Testis (tissue), 3 donors: Measurements from ENCODE around the gene C2orf92. TPM values are rescaled to one million over a fixed set of nuclear protein-coding genes. Genes with fewer than 3 reads are reported as not detected.

Experiments used
- DNase-seq: peaks from one replicate; pipeline ENCODE4 v3.0.0-alpha.2; 2019
- H3K27ac ChIP-seq, 2 donors: fragments of 200-600 bp; sonication (generic); one replicate each; pipeline ENCODE4 v1.5.1; 2019
- H3K27me3 ChIP-seq: fragments of 200-600 bp; sonication (generic); one replicate; pipeline ENCODE4 v1.5.1; 2019
- H3K36me3 ChIP-seq: fragments of 200-600 bp; sonication (generic); one replicate; pipeline ENCODE4 v1.5.1; 2017; ENCODE audit warnings: low read depth; ENCODE audit errors: missing control alignments
- H3K4me1 ChIP-seq: fragments of 200-600 bp; sonication (generic); one replicate; pipeline ENCODE4 v1.5.1; 2019
- H3K4me3 ChIP-seq, 2 donors: fragments of 200-600 bp; sonication (generic); one replicate each; pipeline ENCODE4 v1.5.1; 2017 to 2019
- H3K9me3 ChIP-seq: fragments of 200-600 bp; sonication (generic); one replicate; pipeline ENCODE4 v1.5.1; 2017
- POLR2A ChIP-seq: fragments of 450-650 bp; IDR thresholded peaks from one replicate; pipeline ENCODE4 v1.6.1; 2017; ENCODE audit warnings: antibody characterized with exemption, mild to moderate bottlenecking, moderate library complexity
- WGBS, 2 donors: methylation state at CpG; one replicate each; pipeline ENCODE4 v1.1.5; 2018; 5-methylcytosine and 5-hydroxymethylcytosine counted together
- intact Hi-C: fragments of 100-400 bp; cut with DNase I; formaldehyde crosslinking; loops from one replicate; pipeline ENCODE4 v1.15.1; 2023; ENCODE audit warnings: low total_unique reads
- polyA plus RNA-seq: library from polyadenylated mRNA; stranded (reverse); fragments of 350-450 nt; fragmentation: Illumina TruSeq; extraction: RNeasy Lipid Tissue Mini Kit (QIAGEN cat#74804); gene quantifications from one replicate; pipeline ENCODE4 v1.2.3, GENCODE V29; 2014; ENCODE audit warnings: low read depth, low replicate concordance; ENCODE audit not compliant: insufficient read depth
- total RNA-seq, 2 donors: library from RNA; depleted of rRNA; stranded (reverse); fragments of >200 nt; gene quantifications; one replicate each; pipeline ENCODE4 v1.2.3, GENCODE V29; 2016
- TF ChIP-seq, protein P1 (sequence below), 3 experiments: fragments of 450-650 bp in 2 of 3; fragments of 200-600 bp in 1 of 3; sonication (generic) in 1 of 3; IDR thresholded peaks; one replicate each; pipeline ENCODE4 v1.5.1; 2016 to 2019; ENCODE audit warnings: antibody characterized with exemption in 3 of 3, mild to moderate bottlenecking in 2 of 3, moderate library complexity in 1 of 3

C2orf92 gene
- total and polyA plus RNA-seq, 3 donors from 2014 or later, result 27.8 to 51.2 (median 35.7) TPM

GRCh38 chr2:97660044-97660774 is 9.3 kb upstream of the C2orf92 start:
- Histone ChIP-seq H3K27me3 (no peaks in the 10 kb centered on the region), H3K27ac (no peak overlapping the region), H3K4me3 (no peak overlapping the region), H3K9me3 (no peaks in the 10 kb centered on the region), H3K36me3 (no peaks in the 10 kb centered on the region), H3K4me1 (peaks cover 16% of the 10 kb centered on the region)
- WGBS, 2 donors, result 89 to 90% methylated on average over 10 to 20 of the region's 20 CpGs
- intact Hi-C loops, result no loop called here
- TF ChIP-seq, protein P1, sequence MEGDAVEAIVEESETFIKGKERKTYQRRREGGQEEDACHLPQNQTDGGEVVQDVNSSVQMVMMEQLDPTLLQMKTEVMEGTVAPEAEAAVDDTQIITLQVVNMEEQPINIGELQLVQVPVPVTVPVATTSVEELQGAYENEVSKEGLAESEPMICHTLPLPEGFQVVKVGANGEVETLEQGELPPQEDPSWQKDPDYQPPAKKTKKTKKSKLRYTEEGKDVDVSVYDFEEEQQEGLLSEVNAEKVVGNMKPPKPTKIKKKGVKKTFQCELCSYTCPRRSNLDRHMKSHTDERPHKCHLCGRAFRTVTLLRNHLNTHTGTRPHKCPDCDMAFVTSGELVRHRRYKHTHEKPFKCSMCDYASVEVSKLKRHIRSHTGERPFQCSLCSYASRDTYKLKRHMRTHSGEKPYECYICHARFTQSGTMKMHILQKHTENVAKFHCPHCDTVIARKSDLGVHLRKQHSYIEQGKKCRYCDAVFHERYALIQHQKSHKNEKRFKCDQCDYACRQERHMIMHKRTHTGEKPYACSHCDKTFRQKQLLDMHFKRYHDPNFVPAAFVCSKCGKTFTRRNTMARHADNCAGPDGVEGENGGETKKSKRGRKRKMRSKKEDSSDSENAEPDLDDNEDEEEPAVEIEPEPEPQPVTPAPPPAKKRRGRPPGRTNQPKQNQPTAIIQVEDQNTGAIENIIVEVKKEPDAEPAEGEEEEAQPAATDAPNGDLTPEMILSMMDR (IDR thresholded peaks at IDR 0.05), result no peak
- no peak for TF ChIP-seq POLR2A
- no peak for DNase-seq

DNA sequence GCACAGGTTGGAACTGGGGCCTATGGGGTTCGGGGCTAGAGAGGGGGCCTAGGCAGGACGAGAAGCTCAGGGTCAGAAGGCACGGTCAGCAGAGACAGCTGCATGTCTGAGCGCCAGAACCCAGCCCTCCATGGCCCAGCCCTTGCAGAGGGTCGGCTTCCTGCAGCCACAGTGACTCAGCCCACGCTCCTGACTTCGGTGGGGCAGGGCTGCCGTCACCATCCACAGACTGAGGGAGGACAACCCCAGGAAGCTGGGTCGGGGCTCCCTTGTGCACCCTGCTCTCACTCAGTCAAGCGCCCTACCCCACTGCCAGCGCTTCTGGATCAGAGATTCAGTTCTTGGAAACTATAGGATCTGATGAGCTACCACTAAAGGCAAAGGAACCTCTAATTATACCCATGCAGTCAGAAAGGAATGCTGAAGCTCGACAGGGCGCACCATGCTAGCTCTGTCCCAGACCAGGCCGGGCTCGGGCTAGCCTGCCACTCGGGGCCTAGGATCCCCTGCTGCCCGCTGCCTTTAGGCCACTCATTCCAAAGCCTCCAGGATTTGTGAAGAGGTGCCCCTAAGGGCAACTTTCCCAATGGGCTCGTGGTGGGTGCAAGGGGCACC is 8.6 kb upstream of the C2orf92 start:
- no peak for DNase-seq
- Histone ChIP-seq H3K36me3 (no peaks in the 10 kb centered on the region), H3K4me1 (peaks cover 16% of the 10 kb centered on the region), H3K27me3 (no peaks in the 10 kb centered on the region), H3K4me3 (no peak overlapping the region), H3K27ac (no peak overlapping the region), H3K9me3 (no peaks in the 10 kb centered on the region)
- WGBS, 2 donors, result 77 to 85% methylated on average over 10 to 18 of the region's 18 CpGs
- intact Hi-C loops, result no loop called here
- TF ChIP-seq POLR2A, result no peak

DNA sequence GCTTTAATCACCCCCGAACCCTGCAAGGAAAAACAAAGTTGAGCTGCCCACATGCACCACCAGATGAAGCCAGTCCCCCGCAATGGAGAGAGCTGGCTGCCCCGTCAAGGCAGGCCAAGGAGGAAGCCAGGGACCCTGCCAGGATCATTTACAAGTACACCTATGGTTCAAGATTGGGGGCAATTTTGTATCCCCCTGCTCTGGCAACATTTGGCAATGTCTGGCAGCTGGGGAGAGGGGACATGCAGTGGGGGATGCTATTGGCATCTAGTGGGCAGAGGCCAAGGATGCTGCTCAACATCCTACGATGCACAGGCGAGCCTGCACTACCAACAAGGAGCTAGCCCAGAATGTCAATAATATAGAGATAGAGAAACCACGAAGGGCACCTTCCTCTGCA is 7.6 kb upstream of the C2orf92 start:
- no peaks in the 10 kb centered on the region for H3K9me3 ChIP-seq
- H3K36me3 ChIP-seq, result no peaks in the 10 kb centered on the region
- H3K4me1 ChIP-seq, result peaks cover 16% of the 10 kb centered on the region
- no peak overlapping the region for H3K4me3 ChIP-seq
- intact Hi-C loops, result no loop called here
- 75 to 83% methylated on average over 2 to 6 of the region's 6 CpGs for WGBS, 2 donors
- H3K27me3 ChIP-seq, result no peaks in the 10 kb centered on the region
- TF ChIP-seq, protein P1 (IDR thresholded peaks at IDR 0.05), result no peak
- no peak for TF ChIP-seq POLR2A
- no peak for DNase-seq
- no peak overlapping the region for H3K27ac ChIP-seq

DNA sequence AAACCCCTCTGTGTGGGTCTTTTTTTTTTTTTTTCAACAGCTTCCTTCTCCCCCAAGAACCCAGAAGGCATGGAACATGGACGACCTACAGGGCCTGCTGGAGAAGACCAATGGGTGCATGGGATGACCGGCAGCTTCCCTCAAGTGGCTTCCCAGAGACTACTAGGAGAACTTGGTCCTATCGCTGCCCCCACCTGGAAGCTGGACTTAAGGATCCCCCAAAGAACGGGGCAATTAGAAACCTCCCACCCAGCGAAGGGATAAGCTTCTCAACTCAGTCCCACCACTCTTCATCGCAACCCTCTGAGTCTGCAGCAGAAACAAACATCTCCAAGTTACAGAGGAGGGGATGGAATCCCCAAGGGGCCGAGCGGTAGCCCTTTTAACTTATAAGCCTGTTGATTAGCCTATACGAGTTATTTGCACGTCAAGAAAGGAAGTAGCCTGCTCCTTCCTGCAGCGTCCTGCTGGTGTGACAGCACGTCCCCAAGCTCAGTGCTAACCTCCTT is 7.1 kb upstream of the C2orf92 start:
- TF ChIP-seq, protein P1 (IDR thresholded peaks at IDR 0.05), result no peak
- no peak for TF ChIP-seq POLR2A
- Histone ChIP-seq H3K4me1 (peaks cover 16% of the 10 kb centered on the region), H3K27me3 (no peaks in the 10 kb centered on the region), H3K36me3 (no peaks in the 10 kb centered on the region), H3K9me3 (no peaks in the 10 kb centered on the region), H3K27ac (peak overlapping the region in 1 of 2 donors; percentile 92), H3K4me3 (peak overlapping the region; percentile 66 to 89)
- no peak for DNase-seq
- 23 to 30% methylated on average over 12 of the region's 12 CpGs for WGBS, 2 donors
- intact Hi-C loops, result no loop called here

GRCh38 chr2:97662895-97663625 is 6.5 kb upstream of the C2orf92 start:
- H3K4me3 ChIP-seq, result peak overlapping the region; percentile 66 to 89
- H3K4me1 ChIP-seq, result peaks cover 16% of the 10 kb centered on the region
- no peaks in the 10 kb centered on the region for H3K9me3 ChIP-seq
- H3K27ac ChIP-seq, result peak overlapping the region; percentile 88 to 92
- 0% methylated on average over 21 to 24 of the region's 24 CpGs for WGBS, 2 donors
- H3K36me3 ChIP-seq, result no peaks in the 10 kb centered on the region
- intact Hi-C loops, result no loop called here
- TF ChIP-seq POLR2A, result no peak
- TF ChIP-seq, protein P1 (IDR thresholded peaks at IDR 0.05), result no peak
- H3K27me3 ChIP-seq, result no peaks in the 10 kb centered on the region
- peak; percentile 76 for DNase-seq
